GM18868 (cell line): ENCODE data around the gene RASAL2.
A peak's percentile ranks its signal among the peaks of the same experiment; 100 is the strongest.
"Not testable (repeated sequence)": the region's sequence is repeated elsewhere in the genome, so short reads cannot be mapped to it uniquely, and the experiment has no call there.

Experiments used
- ATAC-seq: cut with Tn5 transposase; IDR thresholded peaks from one replicate; pipeline ENCODE4 v1.9.1; 2021; ENCODE audit warnings: mild to moderate bottlenecking, moderate library complexity; ENCODE audit not compliant: unreplicated experiment

The RASAL2 gene

DNA sequence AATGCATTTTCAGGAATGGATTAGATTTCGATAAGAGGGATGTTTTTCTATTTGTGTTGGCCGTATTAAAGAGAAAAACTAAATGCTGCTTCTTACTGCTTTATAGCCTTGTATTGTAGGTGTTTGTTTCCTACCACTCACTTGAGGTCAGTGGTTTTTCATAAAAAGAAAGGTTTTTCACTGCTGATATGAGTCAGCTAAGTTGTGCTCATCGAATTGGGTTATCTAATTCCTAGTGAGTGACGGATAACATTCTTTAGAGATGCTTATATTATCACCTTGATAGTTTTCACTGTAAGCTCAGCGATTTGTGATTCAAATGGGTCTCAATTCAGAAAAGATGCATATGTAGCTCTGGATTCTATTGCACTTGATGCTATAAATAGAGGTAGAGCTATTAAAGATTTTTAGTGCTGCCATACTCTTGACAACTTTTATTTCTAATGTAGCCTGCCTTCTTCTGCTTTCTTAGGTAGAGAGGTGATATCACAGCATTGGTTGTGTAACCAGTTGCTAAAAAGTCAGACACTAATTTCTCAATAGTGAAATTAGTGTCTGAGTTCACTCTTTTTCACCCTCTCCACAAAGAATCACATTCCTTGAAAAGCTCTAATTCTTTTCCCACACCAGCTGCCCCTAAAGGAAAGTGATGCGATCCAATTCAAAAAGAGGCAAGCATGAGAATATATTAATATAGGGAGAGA lies 180.0 kb downstream of the RASAL2 start:
- ATAC-seq: peak; percentile 83

DNA sequence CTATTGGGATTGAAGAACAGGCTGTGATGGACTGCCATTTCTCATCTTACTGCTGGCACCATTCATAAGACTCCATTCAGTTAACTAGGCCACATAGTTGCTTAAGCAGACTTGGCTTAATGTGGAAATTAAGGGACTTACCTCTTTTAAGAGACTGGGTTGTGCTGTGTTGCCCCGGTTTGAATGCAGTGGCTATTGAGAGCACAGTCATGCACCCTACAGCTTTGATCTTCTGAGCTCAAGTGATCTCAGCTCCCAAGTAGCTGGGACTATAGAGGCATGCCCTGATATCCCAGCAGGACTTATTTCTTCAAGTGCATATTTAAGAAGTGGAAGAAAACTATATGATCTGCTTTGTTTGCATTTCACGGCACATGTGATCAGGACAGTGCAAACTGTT lies 181.1 kb downstream of the RASAL2 start:
- no peak for ATAC-seq

DNA sequence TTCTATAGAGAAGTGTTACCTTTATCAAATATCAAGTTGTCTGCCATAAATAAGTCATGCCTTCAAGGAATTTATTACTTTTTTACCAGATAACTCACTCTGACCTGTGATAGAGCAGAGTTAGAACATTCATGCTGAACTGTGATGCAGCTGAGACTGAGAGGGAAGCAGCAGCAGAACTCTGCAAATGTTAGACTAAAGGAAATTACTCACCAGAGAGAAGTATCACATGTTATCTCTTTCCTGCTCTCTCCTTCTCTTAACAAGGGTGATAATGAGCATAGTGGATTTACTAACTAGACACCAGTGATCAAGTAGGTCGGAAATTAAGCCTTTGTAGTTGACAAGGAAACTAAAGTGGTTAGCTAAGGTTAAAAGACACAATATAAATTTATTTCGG lies 181.6 kb downstream of the RASAL2 start:
- no peak for ATAC-seq

- no peak for ATAC-seq
Measured at GRCh38 chr1:178277793-178278530, 184.1 kb downstream of the RASAL2 start.

DNA sequence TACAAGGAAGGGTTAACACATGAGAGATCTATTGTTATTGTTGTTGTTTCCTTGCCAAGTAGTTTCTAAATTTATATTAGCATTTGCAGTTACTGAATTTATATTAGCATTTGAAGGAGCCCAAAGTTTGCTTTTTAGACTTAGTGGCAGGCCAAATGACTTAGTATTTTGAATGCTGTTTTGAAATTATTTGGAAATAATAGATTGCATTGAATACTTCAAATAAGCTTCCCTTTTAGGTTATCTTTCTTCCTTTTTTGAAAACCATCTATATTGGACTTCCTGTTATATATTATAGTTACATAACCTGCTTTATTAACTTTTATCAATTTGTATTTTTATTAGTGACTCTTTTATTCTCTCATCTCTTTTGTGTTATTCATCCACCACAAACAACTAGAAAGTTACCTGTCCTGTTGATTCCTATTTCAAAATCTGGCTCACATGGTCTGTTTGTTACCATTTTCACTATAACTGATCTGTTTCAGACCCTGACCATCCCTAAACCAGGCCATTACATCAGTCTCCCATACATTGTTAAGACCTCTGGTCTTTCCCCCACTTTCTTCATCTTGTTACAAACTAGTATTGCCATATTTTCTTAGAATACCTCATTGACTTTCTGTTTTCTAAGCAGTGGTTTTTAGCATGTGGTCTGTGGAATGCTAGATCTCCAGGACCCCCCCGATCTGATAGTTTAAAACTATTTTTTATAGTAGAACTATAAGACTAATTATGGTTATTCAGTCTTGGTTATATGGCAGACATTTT lies 185.2 kb downstream of the RASAL2 start:
- ATAC-seq: no peak

- ATAC-seq: peak; percentile 51
Measured at GRCh38 chr1:178282949-178283367, 189.1 kb downstream of the RASAL2 start.

DNA sequence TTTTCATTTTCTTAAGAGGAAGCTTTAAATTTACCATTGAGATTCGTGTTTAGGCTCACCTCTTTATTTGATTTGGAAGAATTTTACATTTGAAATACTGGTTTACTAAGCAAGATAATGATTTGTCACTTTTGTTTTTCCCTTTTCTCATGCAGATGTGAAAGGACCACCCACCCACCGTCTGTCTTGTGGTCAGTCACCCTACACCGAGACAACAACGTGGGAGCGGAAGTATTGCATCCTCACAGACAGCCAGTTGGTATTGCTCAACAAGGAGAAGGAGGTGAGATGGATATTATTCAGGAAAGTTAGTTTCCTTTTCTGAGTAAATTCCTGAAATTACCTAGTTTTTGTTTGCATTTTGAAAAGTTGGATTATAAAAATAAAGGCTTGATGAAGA lies 189.5 kb downstream of the RASAL2 start:
- ATAC-seq: peak; percentile 42

DNA sequence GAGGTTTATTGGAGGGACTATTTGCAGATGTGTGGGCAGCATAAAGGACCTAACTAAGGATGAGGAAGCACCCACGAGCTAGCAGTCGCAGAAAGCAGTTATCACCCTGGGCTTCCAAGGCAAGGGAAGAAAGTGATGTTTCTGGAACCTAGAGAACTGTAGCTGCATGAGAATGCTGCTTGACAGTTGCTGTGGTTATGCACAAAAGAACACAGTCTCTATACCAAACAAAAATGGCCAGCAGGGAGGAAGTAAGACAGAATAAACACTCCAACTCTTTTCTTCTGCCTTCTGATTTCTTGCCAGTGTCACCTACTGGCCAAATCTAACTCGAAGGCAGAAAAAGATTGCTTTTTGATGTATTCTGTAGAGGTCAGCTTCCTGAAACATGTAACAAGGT lies 190.2 kb downstream of the RASAL2 start:
- ATAC-seq: peak; percentile 47

GRCh38 chr1:178291166-178291565 lies 197.3 kb downstream of the RASAL2 start:
- ATAC-seq: no peak

DNA sequence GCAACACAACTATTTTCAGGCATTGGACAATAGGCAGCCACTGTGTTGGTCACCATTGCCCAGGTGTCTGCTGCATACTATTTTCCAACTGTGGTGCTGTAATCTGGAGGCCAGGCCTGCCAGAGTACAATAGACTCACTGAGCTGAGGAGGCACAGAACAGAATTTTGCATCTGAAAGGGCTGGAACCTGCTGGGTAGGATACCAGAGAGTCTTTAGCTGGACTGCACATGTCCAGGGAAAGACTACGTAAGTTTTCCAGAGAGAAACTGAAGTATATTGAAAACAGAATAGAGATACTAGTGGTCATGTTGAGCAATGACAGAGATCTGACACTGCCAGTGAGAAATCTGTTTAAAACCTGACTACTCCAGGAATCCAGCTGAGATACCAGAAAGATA lies 200.8 kb downstream of the RASAL2 start:
- no peak for ATAC-seq

- peak; percentile 10 for ATAC-seq
Measured at GRCh38 chr1:178300352-178300699, 206.4 kb downstream of the RASAL2 start.

DNA sequence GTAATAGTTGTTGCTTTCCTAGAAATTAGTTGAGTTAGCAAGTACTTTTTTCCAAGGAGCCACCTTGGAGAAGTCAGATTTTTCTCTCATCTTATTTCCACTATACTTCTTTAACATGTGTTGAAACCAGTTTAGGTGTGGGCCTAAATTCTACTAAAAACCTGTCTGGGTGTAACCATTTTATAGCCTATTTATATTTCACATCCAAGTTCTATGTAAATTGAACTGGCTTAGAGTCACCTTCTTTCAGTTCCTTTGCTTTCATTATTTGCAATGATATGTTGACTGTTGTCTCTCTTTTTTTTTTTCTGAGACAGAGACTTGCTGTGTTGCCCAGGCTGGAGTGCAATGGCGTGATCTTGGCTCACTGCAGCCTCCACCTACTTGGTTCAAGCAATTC lies 207.2 kb downstream of the RASAL2 start:
- no peak for ATAC-seq

DNA sequence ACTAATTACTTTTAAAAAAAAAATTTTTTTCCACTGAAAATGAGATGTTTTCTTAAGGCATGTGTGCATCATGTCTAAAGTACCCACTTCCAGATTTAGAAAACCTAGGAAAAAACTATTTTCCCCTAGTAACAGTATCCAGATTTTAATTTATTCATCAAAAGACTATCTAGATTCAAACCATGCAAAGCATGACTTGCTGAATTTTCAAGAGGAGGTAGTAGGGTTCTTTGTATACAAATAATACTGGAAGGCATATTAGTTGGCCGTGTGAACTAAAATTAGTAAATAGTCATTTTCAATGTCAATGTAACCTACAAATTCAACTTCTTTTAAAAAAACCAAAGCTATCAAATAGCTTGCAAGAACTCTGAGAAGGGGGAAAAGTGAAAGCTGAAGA lies 213.4 kb downstream of the RASAL2 start:
- ATAC-seq: no peak

DNA sequence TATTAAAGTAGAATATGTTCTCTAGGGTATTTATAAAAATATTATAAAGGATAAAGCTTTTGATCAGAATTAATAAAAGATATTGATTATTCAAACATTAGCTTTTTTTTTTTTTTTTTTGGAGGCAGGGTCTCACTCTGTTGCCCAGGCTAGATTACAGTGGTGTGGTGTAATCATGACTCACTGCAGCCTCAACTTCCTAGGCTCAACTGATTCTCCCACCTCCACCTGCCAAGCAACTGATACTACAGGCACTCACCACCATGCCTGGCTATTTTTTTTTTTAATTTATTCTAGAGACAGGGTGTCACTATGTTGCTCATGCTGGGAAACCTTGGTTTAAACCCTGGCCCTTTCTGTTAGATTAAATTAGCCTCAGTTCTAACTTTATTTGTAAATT lies 214.5 kb downstream of the RASAL2 start:
- ATAC-seq: no peak

DNA sequence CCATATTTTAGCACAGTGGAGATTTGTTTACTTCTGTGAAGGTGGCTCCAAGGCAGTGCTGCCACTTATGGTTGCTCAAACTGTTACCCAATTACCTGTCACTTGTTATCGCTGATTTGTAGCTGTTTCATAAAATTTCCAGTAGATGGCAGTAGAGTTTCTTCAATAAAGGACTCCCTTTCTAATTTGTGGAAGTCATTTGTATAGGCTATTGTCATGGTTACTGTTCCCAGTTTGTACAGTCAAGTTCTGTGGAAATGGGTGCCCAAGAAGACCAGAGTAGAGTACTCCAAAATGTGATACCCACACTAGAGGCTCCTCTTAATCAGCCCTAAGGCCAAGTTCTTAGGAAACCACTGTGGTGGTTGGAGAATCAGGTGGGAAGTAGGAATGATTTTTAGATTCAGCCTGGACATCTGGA lies 216.8 kb downstream of the RASAL2 start:
- ATAC-seq: peak; percentile 90

- no peak for ATAC-seq
Measured at GRCh38 chr1:178311164-178311563, 217.3 kb downstream of the RASAL2 start.

DNA sequence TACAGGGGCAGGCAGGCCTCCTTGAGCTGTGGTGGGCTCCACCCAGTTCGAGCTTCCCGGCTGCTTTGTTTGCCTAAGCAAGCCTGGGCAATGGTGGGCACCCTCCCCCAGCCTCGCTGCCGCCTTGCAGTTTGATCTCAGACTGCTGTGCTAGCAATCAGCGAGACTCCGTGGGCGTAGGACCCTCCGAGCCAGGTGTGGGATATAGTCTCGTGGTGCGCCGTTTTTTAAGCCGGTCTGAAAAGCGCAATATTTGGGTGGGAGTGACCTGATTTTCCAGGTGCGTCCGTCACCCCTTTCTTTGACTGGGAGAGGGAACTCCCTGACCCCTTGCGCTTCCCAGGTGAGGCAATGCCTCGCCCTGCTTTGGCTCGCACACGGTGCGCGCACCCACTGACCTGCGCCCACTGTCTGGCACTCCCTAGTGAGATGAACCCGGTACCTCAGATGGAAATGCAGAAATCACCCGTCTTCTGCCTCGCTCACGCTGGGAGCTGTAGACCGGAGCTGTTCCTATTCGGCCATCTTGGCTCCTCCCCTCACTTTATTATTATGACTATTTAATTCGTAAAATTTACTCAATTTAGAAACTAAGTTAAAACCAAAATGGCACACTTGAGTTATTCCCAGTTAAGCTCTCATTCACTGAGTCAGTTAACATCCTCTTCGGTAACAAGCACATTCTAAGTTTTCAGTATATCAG lies 226.5 kb downstream of the RASAL2 start:
- ATAC-seq: not testable (repeated sequence)

GRCh38 chr1:178323067-178323466 lies 229.2 kb downstream of the RASAL2 start:
- no peak for ATAC-seq

DNA sequence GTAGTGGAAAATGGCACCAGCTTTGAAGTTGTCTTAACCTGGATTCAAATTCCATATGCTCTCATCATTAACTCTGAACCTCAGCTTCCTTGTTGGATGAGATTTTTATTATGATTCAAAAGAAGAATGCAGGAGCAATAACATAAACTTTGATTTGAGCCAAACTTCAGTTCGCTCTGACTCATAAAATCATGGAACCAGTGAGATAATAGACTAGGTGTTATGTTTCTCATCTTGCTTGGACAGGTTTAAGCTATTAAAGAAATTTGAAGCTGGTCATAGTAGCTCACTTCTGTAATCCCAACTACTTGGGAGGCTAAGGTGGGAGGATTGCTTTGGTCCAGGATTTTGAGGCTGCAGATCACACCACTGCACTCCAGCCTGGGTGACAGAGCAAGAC lies 230.1 kb downstream of the RASAL2 start:
- ATAC-seq: no peak

DNA sequence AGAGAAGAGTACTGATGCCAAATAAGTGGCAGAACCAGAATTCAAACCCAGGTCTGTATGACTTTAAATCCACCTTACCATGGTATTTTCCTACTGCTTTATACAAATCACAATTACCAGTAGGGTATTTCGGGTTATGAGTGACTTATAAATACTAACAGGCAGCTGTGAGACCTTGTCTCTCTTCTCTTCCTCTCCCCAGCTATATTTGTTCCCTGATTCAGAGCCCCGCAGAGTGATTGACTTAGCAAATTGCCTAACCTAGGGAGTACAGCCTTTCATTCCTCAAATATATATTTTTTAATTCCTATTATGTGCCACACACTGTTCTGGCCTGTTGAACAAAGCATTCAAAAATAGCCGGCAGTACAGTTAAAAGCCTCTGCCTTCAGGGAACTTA lies 234.8 kb downstream of the RASAL2 start:
- ATAC-seq: no peak

DNA sequence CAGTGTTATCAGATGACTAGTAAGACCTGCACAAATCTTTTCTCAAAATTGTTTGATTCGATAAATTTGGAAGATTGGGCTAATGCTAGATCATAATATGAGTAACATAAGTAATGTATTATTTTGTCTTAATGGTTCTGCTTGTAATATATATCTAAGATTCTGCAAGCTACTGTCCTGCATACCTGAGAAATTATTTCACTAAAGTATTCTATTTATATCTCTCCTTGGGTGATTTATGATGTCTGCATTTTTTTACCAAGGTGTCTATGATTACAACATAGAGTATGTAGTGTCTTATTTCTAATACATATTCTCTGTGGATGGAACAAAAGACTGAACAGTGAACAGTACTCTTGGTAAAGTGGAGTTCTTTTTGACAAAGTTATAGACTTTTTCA lies 236.2 kb downstream of the RASAL2 start:
- no peak for ATAC-seq
